GM12878 (cell line): ENCODE results near the gene EXOC3L1. TPM values are rescaled to one million over a fixed set of nuclear protein-coding genes. Genes with fewer than 3 reads are reported as not detected.

ENCODE experiments used
- CBFB ChIP-seq: IDR thresholded peaks from 2 replicates; pipeline ENCODE4 v1.6.1; 2016; ENCODE audit warnings: antibody characterized with exemption, low read depth
- CEBPB ChIP-seq, 2 experiments: fragments of 150-350 bp in 1 of 2; IDR thresholded peaks; 2 replicates each; pipeline ENCODE4 v1.6.1; 2012 to 2014; ENCODE audit warnings: low read depth in 2 of 2, low read length in 2 of 2, borderline replicate concordance in 1 of 2, inconsistent platforms in 1 of 2
- CHD2 ChIP-seq: IDR thresholded peaks from 2 replicates; pipeline ENCODE4 v1.6.1; 2011; ENCODE audit warnings: low read depth, low read length, improper control_type of control experiment, borderline replicate concordance
- CREM ChIP-seq: IDR thresholded peaks from 2 replicates; pipeline ENCODE4 v1.6.1; 2014; ENCODE audit warnings: antibody characterized with exemption, low read depth
- DPF2 ChIP-seq: fragments of 450-650 bp; IDR thresholded peaks from 2 replicates; pipeline ENCODE4 v1.6.1; 2017; ENCODE audit warnings: mild to moderate bottlenecking
- ESRRA ChIP-seq: IDR thresholded peaks from 2 replicates; pipeline ENCODE4 v1.6.1; 2012; ENCODE audit warnings: mild to moderate bottlenecking, low read length, improper control_type of control experiment
- JUND ChIP-seq: IDR thresholded peaks from 2 replicates; pipeline ENCODE4 v1.6.1; 2012; ENCODE audit warnings: low read depth, mild to moderate bottlenecking, low read length, improper control_type of control experiment, moderate library complexity
- NFYA ChIP-seq: IDR thresholded peaks from 2 replicates; pipeline ENCODE4 v1.6.1; 2011; ENCODE audit warnings: low read depth, mild to moderate bottlenecking, low read length, improper control_type of control experiment, borderline replicate concordance
- POLR2A ChIP-seq: IDR thresholded peaks from 2 replicates; pipeline ENCODE4 v1.6.1; 2011; ENCODE audit warnings: low read depth, mild to moderate bottlenecking, low read length
- PRDM15 ChIP-seq: fragments of 450-650 bp; formaldehyde crosslinking; IDR thresholded peaks from 2 replicates; pipeline ENCODE4 v1.4.0; 2020; ENCODE audit warnings: mild to moderate bottlenecking, moderate library complexity
- RELA ChIP-seq: fragments of 450-650 bp; IDR thresholded peaks from 2 replicates; pipeline ENCODE4 v1.8.0; 2014; ENCODE audit warnings: borderline replicate concordance; ENCODE audit not compliant: partially characterized antibody
- STAT1 ChIP-seq: fragments of 450-650 bp; conservative IDR thresholded peaks from 2 replicates; pipeline ENCODE4 v1.6.1; 2014; ENCODE audit warnings: antibody characterized with exemption, mild to moderate bottlenecking
- ZBTB33 ChIP-seq: fragments of 450-650 bp; IDR thresholded peaks from 2 replicates; pipeline ENCODE4 v1.6.1; 2017; ENCODE audit warnings: mild to moderate bottlenecking
- polyA plus RNA-seq, 11 experiments: library from polyadenylated mRNA; depleted of rRNA in 4 of 11; unstranded in 6 of 11; stranded (reverse) in 5 of 11; fragments of >200 nt; fragmentation: Nextera tagmentation in 4 of 11; fragmentation: Illumina TruSeq in 1 of 11; extraction: Ambion mirVana in 4 of 11; extraction: Trizol in 1 of 11; gene quantifications; 1 replicate in 1 of 11; 2 replicates in 10 of 11; pipeline versions ENCODE4 v1.2.1 to v1.2.3, GENCODE V29; 2011 to 2016; ENCODE audit warnings: inconsistent platforms in 2 of 11, missing spikeins in 2 of 11, low read depth in 1 of 11
- total RNA-seq, 4 experiments: library from RNA; depleted of rRNA in 3 of 4; stranded (reverse); fragments of >200 nt in 3 of 4; fragmentation: Illumina TruSeq in 1 of 4; extraction: Trizol in 1 of 4; gene quantifications; 2 replicates each; pipeline versions ENCODE4 v1.2.1 to v1.2.3, GENCODE V29; 2013 to 2021

The EXOC3L1 gene
- total and polyA plus RNA-seq, 10 of the 15 experiments (the other 5 are each of a cell fraction or from before 2014, with no cell fraction given): 0.07 to 0.42 TPM; not detected in 8

- TF ChIP-seq ZBTB33 (no peak), POLR2A (peak; percentile 76), STAT1 (0 out of 2 replicates have a peak, but pooled peaks have one; percentile 52), RELA (peak; percentile 5), CHD2 (peak; percentile 93), CREM (peak; percentile 88), JUND (no peak), PRDM15 (CRISPR knock-in tag) (no peak), DPF2 (peak; percentile 91), CBFB (no peak), ESRRA (peak; percentile 21; the same call in 1 of the 2 replicates), NFYA (peak; percentile 29; the same call in 1 of the 2 replicates), CEBPB (IDR thresholded peaks at IDR 0.05; ENCODE audit: borderline replicate concordance in 1 of 2, low read depth in 2 of 2, low read length in 2 of 2) (no peak)
These were observed 6.1 kb downstream of the EXOC3L1 start, which contains the start of gene MATCAP1 (continued) for GRCh38 chr16:67183627-67184452.
